ENCODE measurements around the gene TTC13.

The TTC13 gene

DNA sequence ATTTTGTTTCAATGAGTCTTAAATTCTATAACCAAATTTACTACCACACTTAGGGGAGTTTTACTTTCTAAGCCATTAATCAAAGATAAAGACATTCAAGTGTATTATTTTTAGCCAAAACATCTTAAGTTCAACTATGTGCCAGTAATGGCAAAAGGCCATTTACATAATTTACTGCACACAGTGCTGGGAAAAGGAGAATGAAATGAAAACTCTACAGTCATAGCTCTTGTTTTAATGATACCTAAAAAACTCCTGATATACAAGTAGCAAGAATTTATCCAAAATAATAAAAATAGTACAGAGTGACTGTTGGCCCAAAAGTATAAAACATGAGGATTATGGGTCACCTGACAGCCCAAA is 67.9 kb downstream of the TTC13 start:
- TF ChIP-seq, protein P1, sequence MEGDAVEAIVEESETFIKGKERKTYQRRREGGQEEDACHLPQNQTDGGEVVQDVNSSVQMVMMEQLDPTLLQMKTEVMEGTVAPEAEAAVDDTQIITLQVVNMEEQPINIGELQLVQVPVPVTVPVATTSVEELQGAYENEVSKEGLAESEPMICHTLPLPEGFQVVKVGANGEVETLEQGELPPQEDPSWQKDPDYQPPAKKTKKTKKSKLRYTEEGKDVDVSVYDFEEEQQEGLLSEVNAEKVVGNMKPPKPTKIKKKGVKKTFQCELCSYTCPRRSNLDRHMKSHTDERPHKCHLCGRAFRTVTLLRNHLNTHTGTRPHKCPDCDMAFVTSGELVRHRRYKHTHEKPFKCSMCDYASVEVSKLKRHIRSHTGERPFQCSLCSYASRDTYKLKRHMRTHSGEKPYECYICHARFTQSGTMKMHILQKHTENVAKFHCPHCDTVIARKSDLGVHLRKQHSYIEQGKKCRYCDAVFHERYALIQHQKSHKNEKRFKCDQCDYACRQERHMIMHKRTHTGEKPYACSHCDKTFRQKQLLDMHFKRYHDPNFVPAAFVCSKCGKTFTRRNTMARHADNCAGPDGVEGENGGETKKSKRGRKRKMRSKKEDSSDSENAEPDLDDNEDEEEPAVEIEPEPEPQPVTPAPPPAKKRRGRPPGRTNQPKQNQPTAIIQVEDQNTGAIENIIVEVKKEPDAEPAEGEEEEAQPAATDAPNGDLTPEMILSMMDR (IDR thresholded peaks at IDR 0.05; ENCODE audit: insufficient read depth, low read depth, low read length, missing control alignments), result no peak
- no peak for DNase-seq (ENCODE audit: low read depth)
- no peak overlapping the region for H3K4me3 ChIP-seq (ENCODE audit: low read depth, low read length)

DNA sequence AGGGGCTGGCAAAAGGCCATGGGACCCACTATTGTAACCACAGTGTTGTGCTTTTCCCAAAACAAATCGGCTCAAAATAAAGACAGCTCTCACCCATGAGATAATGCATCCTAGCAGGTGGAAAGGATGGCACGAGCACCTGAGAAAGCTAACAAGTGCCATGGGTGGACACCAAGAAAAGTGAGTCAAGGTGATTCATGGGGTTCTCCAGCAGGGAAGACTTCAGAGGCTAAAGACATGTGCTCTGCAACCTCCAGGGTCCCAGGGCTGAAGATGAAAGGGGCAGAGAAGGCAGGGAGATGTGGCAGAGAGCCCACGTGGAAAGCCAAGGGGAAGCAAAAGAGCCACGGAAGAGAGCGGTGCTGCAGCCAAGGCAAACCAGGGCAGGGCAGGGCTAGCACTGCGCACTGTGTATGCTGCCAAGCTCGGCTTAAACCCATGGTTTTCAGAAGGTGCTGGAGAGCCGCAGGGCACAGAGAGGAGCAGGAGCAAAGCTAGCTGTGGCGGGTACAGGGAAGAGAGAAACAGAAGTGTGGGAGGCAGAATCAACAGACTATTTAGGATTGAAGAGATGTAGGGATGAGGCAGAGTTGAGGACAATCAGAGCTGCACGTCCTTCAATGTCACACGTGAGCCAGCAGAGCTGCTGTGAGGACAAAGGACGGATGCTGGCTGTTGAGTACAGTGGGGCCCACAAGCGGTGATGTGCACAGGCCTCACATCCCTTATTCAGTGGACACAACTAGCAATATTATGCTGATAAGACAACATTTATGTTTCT is 68.5 kb downstream of the TTC13 start:
- no peak for DNase-seq (ENCODE audit: low read depth)
- no peak overlapping the region for H3K4me3 ChIP-seq (ENCODE audit: low read depth, low read length)
- TF ChIP-seq, protein P1 (IDR thresholded peaks at IDR 0.05; ENCODE audit: insufficient read depth, low read depth, low read length, missing control alignments), result no peak

DNA sequence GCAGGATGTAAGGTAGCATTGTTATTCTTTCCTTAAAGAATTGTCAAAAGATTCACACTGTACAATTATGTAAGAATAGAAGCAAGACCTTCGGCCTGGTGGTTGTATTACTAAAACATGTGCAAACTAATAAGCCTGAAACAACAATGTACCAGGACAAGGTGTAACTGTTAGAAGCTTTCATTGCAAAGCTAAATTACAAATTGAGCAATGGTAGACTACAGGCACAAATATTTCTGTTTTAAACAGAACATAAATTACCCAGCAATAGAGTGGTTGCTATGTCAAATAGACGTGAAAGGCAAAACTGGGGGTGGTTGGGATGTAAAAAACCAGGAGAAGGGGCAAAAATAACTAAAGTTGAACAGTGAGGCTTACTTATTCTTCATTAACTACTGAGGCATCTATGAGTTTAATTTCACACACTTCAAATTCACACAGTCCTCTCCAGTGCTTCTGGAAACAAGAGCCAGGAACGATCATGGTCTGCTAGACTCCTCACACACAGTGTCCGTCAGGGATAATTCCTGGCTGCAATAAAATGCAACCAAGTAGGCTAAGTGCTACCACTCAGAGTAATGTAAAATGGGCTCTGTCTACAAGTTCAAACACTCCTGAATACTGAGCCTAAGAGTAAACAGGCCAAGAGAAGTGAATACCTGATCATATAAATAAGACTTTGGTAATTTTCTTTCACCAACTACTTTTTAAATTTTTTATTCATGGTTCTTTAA is 71.0 kb downstream of the TTC13 start:
- no peak for DNase-seq (ENCODE audit: low read depth)
- TF ChIP-seq, protein P1 (IDR thresholded peaks at IDR 0.05; ENCODE audit: insufficient read depth, low read depth, low read length, missing control alignments), result no peak
- no peak overlapping the region for H3K4me3 ChIP-seq (ENCODE audit: low read depth, low read length)

DNA sequence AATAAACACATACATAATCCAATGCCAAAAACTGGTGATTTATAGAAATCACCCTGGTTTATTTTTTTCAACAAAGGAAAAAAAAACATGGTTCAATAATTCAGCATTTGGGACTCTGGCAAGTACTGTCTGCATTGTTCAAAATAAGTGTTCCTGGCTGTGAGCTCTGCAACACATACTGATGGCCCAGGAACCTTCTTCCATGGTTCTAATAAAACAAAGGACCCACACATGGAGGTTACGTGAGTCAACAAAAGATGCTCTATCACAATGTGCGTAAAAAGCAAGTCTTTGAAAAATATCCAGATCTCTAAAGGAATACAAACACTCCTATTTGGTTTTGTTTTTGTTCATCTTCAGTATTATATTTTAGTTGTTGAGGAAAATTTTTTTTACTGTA is 72.4 kb downstream of the TTC13 start:
- TF ChIP-seq, protein P1 (IDR thresholded peaks at IDR 0.05; ENCODE audit: insufficient read depth, low read depth, low read length, missing control alignments), result no peak
- no peak for DNase-seq (ENCODE audit: low read depth)

DNA sequence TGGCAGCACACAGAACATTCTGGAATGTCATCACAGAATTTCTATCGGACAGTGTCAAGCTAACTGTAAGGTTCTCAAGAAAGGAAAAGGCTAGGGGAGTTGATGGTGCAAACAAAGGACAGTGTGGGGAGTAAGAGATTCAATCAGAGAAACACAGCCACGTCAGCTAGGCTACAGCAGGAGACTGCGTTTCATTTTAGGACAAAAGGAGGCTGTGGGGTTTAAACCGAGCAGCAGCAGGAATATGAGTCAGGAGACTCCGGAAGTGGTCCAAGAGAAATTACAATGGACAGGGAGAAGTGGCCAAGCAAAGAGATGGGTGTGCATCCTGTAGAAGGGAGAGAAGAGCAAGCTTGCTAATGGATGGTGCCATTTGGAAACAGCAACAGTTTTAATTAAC is 72.9 kb downstream of the TTC13 start:
- no peak overlapping the region for H3K4me3 ChIP-seq (ENCODE audit: low read depth, low read length)
- TF ChIP-seq, protein P1 (IDR thresholded peaks at IDR 0.05; ENCODE audit: insufficient read depth, low read depth, low read length, missing control alignments), result no peak
- DNase-seq (ENCODE audit: low read depth), result no peak

More for the DNA sequence above, 72.4 kb downstream of the TTC13 start:
- no peak overlapping the region for H3K4me3 ChIP-seq (ENCODE audit: low read depth, low read length)

DNA sequence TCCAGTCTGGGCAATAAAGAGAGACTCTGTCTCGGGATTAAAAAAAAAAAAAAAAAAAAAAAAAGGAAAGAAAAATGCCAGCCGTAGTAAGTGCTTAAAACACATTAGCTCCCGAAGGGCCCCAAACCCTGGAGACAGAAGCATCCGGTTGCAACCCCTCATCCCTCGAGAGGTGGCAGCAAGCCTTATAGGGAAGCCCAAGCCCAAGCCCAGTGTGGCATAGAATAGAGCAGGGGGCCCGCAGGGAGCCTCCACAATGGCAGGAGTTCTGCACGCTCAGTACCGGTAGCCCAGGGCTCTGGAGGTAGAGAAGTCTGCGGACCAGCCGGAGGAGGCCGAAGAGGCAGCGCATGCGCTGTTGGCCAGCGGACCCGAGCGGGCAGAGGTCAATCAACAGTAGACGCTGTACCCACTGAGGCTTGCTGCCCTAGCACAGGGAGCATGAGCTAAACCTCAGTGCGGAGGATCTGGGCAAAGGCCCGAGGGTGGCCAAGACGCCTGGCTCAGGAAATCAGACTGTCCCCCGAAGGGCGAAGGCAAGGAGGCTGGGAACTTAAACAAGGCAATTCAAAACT is 76.2 kb downstream of the TTC13 start:
- no peak overlapping the region for H3K4me3 ChIP-seq (ENCODE audit: low read depth, low read length)
- no peak for DNase-seq (ENCODE audit: low read depth)
- TF ChIP-seq, protein P1 (IDR thresholded peaks at IDR 0.05; ENCODE audit: insufficient read depth, low read depth, low read length, missing control alignments), result no peak
